H1 (cell line): ENCODE data around the gene SEZ6L. TPM values are rescaled to one million over a fixed set of nuclear protein-coding genes. Genes with fewer than 3 reads are reported as not detected.

Experiments used
- CTCF ChIA-PET: fragments of 300-600 bp; sonication (Branson Sonifier 250); formaldehyde crosslinking; loops from one replicate; lab custom pipeline; 2021; ENCODE audit not compliant: partially characterized antibody; lab: Charles Lee
- POLR2A ChIA-PET: fragments of 300-600 bp; sonication (Branson Sonifier 250); formaldehyde crosslinking; loops from one replicate; lab custom pipeline; 2021; ENCODE audit warnings: inconsistent platforms; ENCODE audit not compliant: partially characterized antibody; lab: Charles Lee
- DNase-seq, 2 experiments: peaks; one replicate each; pipeline versions ENCODE4 v3.0.0 to v3.0.0-alpha.2; 2010 to 2022; ENCODE audit warnings: low spot score in 2 of 2, low read depth in 1 of 2, mixed read lengths in 1 of 2
- FAIRE-seq: peaks from 2 replicates; lab custom pipeline; 2011; peaks lifted over from hg19 to GRCh38; lab: Jason Lieb, UNC
- H2AFZ ChIP-seq: 2 replicates; pipeline ENCODE4 v1.8.1; 2012; ENCODE audit warnings: low read length, inconsistent platforms
- H2AK5ac ChIP-seq: 2 replicates; pipeline ENCODE4 v1.6.1; 2013; ENCODE audit warnings: low read depth, low read length
- H2BK120ac ChIP-seq: replicated peaks from 2 replicates; pipeline ENCODE3; 2013; ENCODE audit warnings: low read depth, low read length, inconsistent platforms
- H2BK12ac ChIP-seq: 2 replicates; pipeline ENCODE4 v1.6.1; 2013; ENCODE audit warnings: low read depth, low read length
- H2BK15ac ChIP-seq: 2 replicates; pipeline ENCODE4 v1.6.1; 2013; ENCODE audit warnings: low read length
- H2BK20ac ChIP-seq: 2 replicates; pipeline ENCODE4 v1.6.1; 2013; ENCODE audit warnings: low read length
- H2BK5ac ChIP-seq: 2 replicates; pipeline ENCODE4 v1.6.1; 2013; ENCODE audit warnings: low read depth, low read length
- H3K14ac ChIP-seq: 2 replicates; pipeline ENCODE4 v1.6.1; 2013; ENCODE audit warnings: inconsistent platforms; ENCODE audit not compliant: insufficient read length
- H3K18ac ChIP-seq: 2 replicates; pipeline ENCODE4 v1.6.1; 2013; ENCODE audit warnings: low read length; ENCODE audit errors: extremely low read depth
- H3K23ac ChIP-seq: 2 replicates; pipeline ENCODE4 v1.6.1; 2013; ENCODE audit warnings: inconsistent platforms; ENCODE audit not compliant: insufficient read length
- H3K23me2 ChIP-seq: 2 replicates; pipeline ENCODE4 v1.6.1; 2013; ENCODE audit warnings: low read depth, low read length
- H3K27ac ChIP-seq: 2 replicates; pipeline ENCODE4 v1.6.1; 2011; ENCODE audit warnings: low read depth, low read length, inconsistent platforms
- H3K27me3 ChIP-seq, 4 experiments: replicated peaks in 1 of 4; 1 replicate in 1 of 4; 2 replicates in 3 of 4; pipeline versions ENCODE4 v1.6.1 to v1.8.1; 2011 to 2013; ENCODE audit warnings: low read length in 3 of 4, mild to moderate bottlenecking in 3 of 4, inconsistent platforms in 2 of 4, mixed read lengths in 2 of 4, moderate library complexity in 1 of 4; ENCODE audit not compliant: control insufficient read depth in 3 of 4, insufficient read depth in 3 of 4; ENCODE audit errors: extremely low read depth in 1 of 4
- H3K36me3 ChIP-seq, 4 experiments: 2 replicates each; pipeline versions ENCODE4 v1.6.1 to v1.8.1; 2011 to 2013; ENCODE audit warnings: mild to moderate bottlenecking in 4 of 4, low read length in 3 of 4, moderate library complexity in 2 of 4, control low read depth in 1 of 4, inconsistent platforms in 1 of 4; ENCODE audit not compliant: insufficient read depth in 4 of 4, control insufficient read depth in 2 of 4
- H3K4ac ChIP-seq: replicated peaks from 2 replicates; pipeline ENCODE3; 2013; ENCODE audit warnings: low read length, low read depth, mixed read lengths, inconsistent platforms; ENCODE audit not compliant: insufficient read length
- H3K4me1 ChIP-seq, 4 experiments: replicated peaks in 1 of 4; 1 replicate in 1 of 4; 2 replicates in 3 of 4; pipeline versions ENCODE4 v1.6.1 to v1.8.1; 2011 to 2013; ENCODE audit warnings: low read length in 3 of 4, inconsistent platforms in 2 of 4, mixed read lengths in 1 of 4; ENCODE audit not compliant: insufficient read depth in 4 of 4, control insufficient read depth in 3 of 4
- H3K4me2 ChIP-seq, 2 experiments: 2 replicates each; pipeline versions ENCODE4 v1.6.1 to v1.8.1; 2011 to 2013; ENCODE audit warnings: low read depth in 2 of 2, low read length in 2 of 2, control low read depth in 1 of 2, inconsistent platforms in 1 of 2, mild to moderate bottlenecking in 1 of 2; ENCODE audit not compliant: insufficient read depth in 1 of 2
- H3K4me3 ChIP-seq, 4 experiments: fragments of 200-600, 300-600 bp in 1 of 4; sonication (generic), shearing (Covaris generic), sonication (Bioruptor Twin) in 1 of 4; 2 replicates each; pipeline versions ENCODE4 v1.5.1 to v1.8.1; 2011 to 2016; ENCODE audit warnings: low read length in 4 of 4, low read depth in 3 of 4, control low read depth in 2 of 4, inconsistent platforms in 2 of 4, mild to moderate bottlenecking in 2 of 4, mixed read lengths in 1 of 4, moderate library complexity in 1 of 4; ENCODE audit not compliant: insufficient read depth in 2 of 4; ENCODE audit errors: extremely low read depth in 1 of 4
- H3K56ac ChIP-seq: replicated peaks from 2 replicates; pipeline ENCODE3; 2013; ENCODE audit warnings: low read depth, mild to moderate bottlenecking, mixed read lengths, low read length, inconsistent platforms; ENCODE audit not compliant: insufficient read length
- H3K79me1 ChIP-seq: 2 replicates; pipeline ENCODE4 v1.6.1; 2013; ENCODE audit warnings: low read depth, low read length, control low read depth
- H3K79me2 ChIP-seq, 2 experiments: 2 replicates each; pipeline versions ENCODE4 v1.6.1 to v1.8.1; 2012 to 2013; ENCODE audit warnings: low read length in 2 of 2, mild to moderate bottlenecking in 2 of 2, inconsistent platforms in 1 of 2; ENCODE audit not compliant: insufficient read depth in 2 of 2, control insufficient read depth in 1 of 2
- H3K9ac ChIP-seq, 4 experiments: replicated peaks in 1 of 4; 1 replicate in 1 of 4; 2 replicates in 3 of 4; pipeline versions ENCODE4 v1.6.1 to v1.8.1; 2011 to 2013; ENCODE audit warnings: low read depth in 3 of 4, low read length in 3 of 4, control low read depth in 2 of 4, mild to moderate bottlenecking in 2 of 4, moderate library complexity in 2 of 4, inconsistent platforms in 1 of 4; ENCODE audit errors: extremely low read depth in 1 of 4
- H3K9me3 ChIP-seq, 2 experiments: 2 replicates each; pipeline versions ENCODE4 v1.6.1 to v1.8.1; 2012 to 2013; ENCODE audit warnings: mild to moderate bottlenecking in 2 of 2, moderate library complexity in 2 of 2, control low read depth in 1 of 2, inconsistent platforms in 1 of 2, low read depth in 1 of 2, low read length in 1 of 2, mixed read lengths in 1 of 2; ENCODE audit not compliant: insufficient read depth in 2 of 2
- H4K20me1 ChIP-seq, 2 experiments: replicated peaks in 1 of 2; 2 replicates each; pipeline versions ENCODE3 to v1.8.1; 2011 to 2013; ENCODE audit warnings: inconsistent platforms in 2 of 2, low read length in 2 of 2, mild to moderate bottlenecking in 1 of 2; ENCODE audit not compliant: insufficient read depth in 2 of 2, control insufficient read depth in 1 of 2
- H4K5ac ChIP-seq: 2 replicates; pipeline ENCODE4 v1.6.1; 2013; ENCODE audit warnings: low read length, low read depth, mixed read lengths, inconsistent platforms; ENCODE audit not compliant: insufficient read length
- H4K8ac ChIP-seq: 2 replicates; pipeline ENCODE4 v1.8.0; 2013; ENCODE audit warnings: mild to moderate bottlenecking, moderate library complexity, low read length, inconsistent platforms; ENCODE audit not compliant: insufficient read depth; ENCODE audit errors: extremely low read depth
- H4K91ac ChIP-seq: replicated peaks from 2 replicates; pipeline ENCODE3; 2013; ENCODE audit warnings: low read length, mixed read lengths, inconsistent platforms; ENCODE audit not compliant: insufficient read length
- CBX5 ChIP-seq: fragments of 300-800, 300-1000 bp; sonication (generic); IDR thresholded peaks from 2 replicates; pipeline ENCODE4 v1.7.1; 2016; ENCODE audit warnings: antibody characterized with exemption, low read length, low read depth
- GABPA ChIP-seq: IDR thresholded peaks from 2 replicates; pipeline ENCODE4 v1.6.1; 2011; ENCODE audit warnings: mild to moderate bottlenecking, low read length, moderate library complexity, borderline replicate concordance; ENCODE audit not compliant: insufficient read depth
- JUN ChIP-seq: IDR thresholded peaks from 2 replicates; pipeline ENCODE4 v1.6.1; 2011; ENCODE audit warnings: low read depth, mild to moderate bottlenecking, improper control_type of control experiment, low read length
- RAD21 ChIP-seq, 2 experiments: IDR thresholded peaks in 1 of 2; conservative IDR thresholded peaks in 1 of 2; 2 replicates each; pipeline ENCODE4 v1.6.1; 2011; ENCODE audit warnings: low read depth in 2 of 2, low read length in 2 of 2, improper control_type of control experiment in 1 of 2, inconsistent platforms in 1 of 2, mild to moderate bottlenecking in 1 of 2, moderate library complexity in 1 of 2
- RBBP5 ChIP-seq: IDR thresholded peaks from 2 replicates; pipeline ENCODE4 v1.7.1; 2012; ENCODE audit warnings: low read depth, mild to moderate bottlenecking, inconsistent platforms, low read length, moderate library complexity, borderline replicate concordance
- SRF ChIP-seq: IDR thresholded peaks from 2 replicates; pipeline ENCODE4 v1.6.1; 2011; ENCODE audit warnings: mild to moderate bottlenecking, low read depth, low read length, moderate library complexity
- TCF12 ChIP-seq: IDR thresholded peaks from 2 replicates; pipeline ENCODE4 v1.6.1; 2011; ENCODE audit warnings: low read depth, mild to moderate bottlenecking, low read length
- YY1 ChIP-seq: IDR thresholded peaks from 2 replicates; pipeline ENCODE4 v1.6.1; 2011; ENCODE audit warnings: low read depth, mild to moderate bottlenecking, low read length
- WGBS, 2 experiments: shearing (Covaris generic) in 1 of 2; methylation state at CpG; one replicate each; pipeline versions ENCODE4 v1.1.6 to v1.1.7; 2013 to 2015; ENCODE audit warnings: low lambda C conversion rate in 2 of 2, mixed read lengths in 2 of 2, inconsistent platforms in 1 of 2, low coverage in 1 of 2, missing lambda C conversion rate in 1 of 2; ENCODE audit not compliant: insufficient replicate concordance in 2 of 2, insufficient coverage in 1 of 2, insufficient read length in 1 of 2; ENCODE audit errors: extremely low coverage in 1 of 2, missing lambda C conversion rate in 1 of 2; 5-methylcytosine and 5-hydroxymethylcytosine counted together
- polyA plus RNA-seq, 7 experiments: library from polyadenylated mRNA; depleted of rRNA in 3 of 7; stranded (reverse) in 5 of 7; unstranded in 2 of 7; fragments of >200 nt in 5 of 7; fragments of 200-250 nt in 2 of 7; gene quantifications; 1 replicate in 5 of 7; 2 replicates in 1 of 7; 4 replicates in 1 of 7; pipeline versions ENCODE4 v1.2.1 to v1.2.3, GENCODE V29; 2011 to 2013; ENCODE audit warnings: missing spikeins in 2 of 7, mixed read lengths in 2 of 7
- total RNA-seq: library from RNA; stranded (reverse); fragmentation: NEBNext Ultra II Directional; extraction: Animal tissue kit (Norgen Biotek cat#: 25700); gene quantifications from 2 replicates; pipeline ENCODE4 v1.2.1, GENCODE V29; 2021
- TF ChIP-seq, protein P1 (sequence below): IDR thresholded peaks from 2 replicates; pipeline ENCODE4 v1.6.1; 2012; ENCODE audit warnings: inconsistent platforms
- TF ChIP-seq, protein P2 (sequence below), 3 experiments: IDR thresholded peaks; 1 replicate in 2 of 3; 2 replicates in 1 of 3; pipeline versions ENCODE4 v1.5.1 to v1.6.1; 2011; ENCODE audit warnings: low read length in 3 of 3, mild to moderate bottlenecking in 3 of 3, inconsistent platforms in 2 of 3, low read depth in 1 of 3, moderate library complexity in 1 of 3; ENCODE audit not compliant: insufficient read depth in 1 of 3; ENCODE audit errors: control extremely low read depth in 1 of 3

Gene SEZ6L
- total and polyA plus RNA-seq, 2 of the 8 experiments (the other 6 are each of a cell fraction or from before 2014, with no cell fraction given) = 0.06 to 0.33 TPM

DNA sequence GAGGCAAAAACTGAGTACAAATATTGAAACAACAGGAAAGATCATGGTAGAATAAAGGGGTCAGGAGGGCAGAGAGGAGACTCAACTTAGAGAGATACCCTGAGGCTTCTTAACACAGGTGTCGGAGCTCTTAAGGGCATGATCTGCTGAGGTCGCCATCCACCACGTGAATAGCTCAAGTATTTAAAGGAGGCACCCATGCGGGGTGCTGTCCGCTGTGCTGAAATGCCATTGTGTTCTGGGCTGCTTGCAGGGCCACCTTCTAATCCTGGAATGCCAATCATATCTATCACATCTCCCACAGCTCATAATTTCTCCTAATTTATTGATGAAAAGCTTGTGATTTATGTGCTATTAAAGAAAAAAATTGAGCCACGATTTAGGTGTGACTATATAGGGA lies 90.2 kb downstream of the SEZ6L start:
- Histone ChIP-seq H4K20me1 (no peaks in the 10 kb centered on the region), H3K9me3 (no peaks in the 10 kb centered on the region), H2BK15ac (no peak overlapping the region), H3K36me3 (no peaks in the 10 kb centered on the region), H3K18ac (no peak overlapping the region), H3K9ac (no peak overlapping the region), H2BK20ac (no peak overlapping the region), H2BK120ac (no peak overlapping the region), H3K23me2 (no peaks in the 10 kb centered on the region), H3K4me1 (no peaks in the 10 kb centered on the region), H2BK12ac (no peak overlapping the region), H4K8ac (no peak overlapping the region), H3K27ac (no peak overlapping the region), H3K79me2 (no peaks in the 10 kb centered on the region), H3K4me3 (no peak overlapping the region), H3K79me1 (no peaks in the 10 kb centered on the region), H3K4me2 (no peak overlapping the region), H4K5ac (no peak overlapping the region), H3K23ac (no peak overlapping the region), H2AK5ac (no peak overlapping the region), H3K4ac (no peak overlapping the region), H3K14ac (no peak overlapping the region), H3K27me3 (peaks cover 0 to 3% (median 0%) of the 10 kb centered on the region in 4 experiments; a peak in 2 of 7 replicates), H4K91ac (no peak overlapping the region), H2AFZ (no peak overlapping the region), H2BK5ac (no peak overlapping the region), H3K56ac (no peak overlapping the region)
- POLR2A ChIA-PET = interaction anchor here (0.6 to 1.0 kb wide), 2 partner anchors 9 to 32 kb away, joined by 4 to 5 read pairs; no protein-coding TSS in a partner anchor
- CTCF ChIA-PET = interaction anchor here (0.8 to 2.8 kb wide), 9 partner anchors 16 to 91 kb away, joined by 3 to 18 read pairs (median 3); no protein-coding TSS in a partner anchor
- FAIRE-seq (peak; percentile 80), DNase-seq (peak; percentile 44 to 73)
- WGBS, 2 experiments = 16% methylated on average over 6 of the region's 6 CpGs; no CpG with 5 or more reads in 1 of the 2 experiments
- TF ChIP-seq GABPA (no peak), CBX5 (no peak), TCF12 (0 out of 2 replicates have a peak, but pooled peaks have one; percentile 8), RAD21 (IDR thresholded peaks at IDR 0.05 in 1 of 2, conservative IDR thresholded peaks at IDR 0.05 in 1 of 2; ENCODE audit: low read depth in 2 of 2, low read length in 2 of 2) (peak; percentile 50 to 53), JUN (no peak), YY1 (peak; percentile 58; the same call in 1 of the 2 replicates), RBBP5 (no peak), SRF (no peak)
- TF ChIP-seq, protein P1, sequence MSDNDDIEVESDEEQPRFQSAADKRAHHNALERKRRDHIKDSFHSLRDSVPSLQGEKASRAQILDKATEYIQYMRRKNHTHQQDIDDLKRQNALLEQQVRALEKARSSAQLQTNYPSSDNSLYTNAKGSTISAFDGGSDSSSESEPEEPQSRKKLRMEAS = peak; percentile 86
- TF ChIP-seq, protein P2, sequence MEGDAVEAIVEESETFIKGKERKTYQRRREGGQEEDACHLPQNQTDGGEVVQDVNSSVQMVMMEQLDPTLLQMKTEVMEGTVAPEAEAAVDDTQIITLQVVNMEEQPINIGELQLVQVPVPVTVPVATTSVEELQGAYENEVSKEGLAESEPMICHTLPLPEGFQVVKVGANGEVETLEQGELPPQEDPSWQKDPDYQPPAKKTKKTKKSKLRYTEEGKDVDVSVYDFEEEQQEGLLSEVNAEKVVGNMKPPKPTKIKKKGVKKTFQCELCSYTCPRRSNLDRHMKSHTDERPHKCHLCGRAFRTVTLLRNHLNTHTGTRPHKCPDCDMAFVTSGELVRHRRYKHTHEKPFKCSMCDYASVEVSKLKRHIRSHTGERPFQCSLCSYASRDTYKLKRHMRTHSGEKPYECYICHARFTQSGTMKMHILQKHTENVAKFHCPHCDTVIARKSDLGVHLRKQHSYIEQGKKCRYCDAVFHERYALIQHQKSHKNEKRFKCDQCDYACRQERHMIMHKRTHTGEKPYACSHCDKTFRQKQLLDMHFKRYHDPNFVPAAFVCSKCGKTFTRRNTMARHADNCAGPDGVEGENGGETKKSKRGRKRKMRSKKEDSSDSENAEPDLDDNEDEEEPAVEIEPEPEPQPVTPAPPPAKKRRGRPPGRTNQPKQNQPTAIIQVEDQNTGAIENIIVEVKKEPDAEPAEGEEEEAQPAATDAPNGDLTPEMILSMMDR (IDR thresholded peaks at IDR 0.05; ENCODE audit: control extremely low read depth in 1 of 3, insufficient read depth in 1 of 3, low read depth in 1 of 3, low read length in 3 of 3) = 0 out of 4 replicates have a peak, but pooled peaks of 1 of the 3 experiments have one; percentile 6
